SU-DHL-6 (cell line): ENCODE results near the gene AVEN.

ENCODE experiments used
- CTCF ChIP-seq: fragments of 200-600 bp; sonication (generic); IDR thresholded peaks from one replicate; pipeline ENCODE4 v1.5.1; 2017; ENCODE audit warnings: antibody characterized with exemption, mild to moderate bottlenecking, low read length, moderate library complexity; ENCODE audit not compliant: insufficient read depth, poor library complexity, severe bottlenecking
- EZH2phosphoT487 ChIP-seq: fragments of 200-600 bp; sonication (generic), shearing (Covaris generic); conservative IDR thresholded peaks from 2 replicates; pipeline ENCODE4 v1.6.1; 2018; ENCODE audit warnings: mild to moderate bottlenecking, antibody characterized with exemption, low read length, moderate library complexity, mixed read lengths

- TF ChIP-seq CTCF: no peak
- no peak for TF ChIP-seq EZH2phosphoT487
Measured at GRCh38 chr15:33910741-33911140, 128.3 kb downstream of the AVEN start.
